Measurements from ENCODE around the gene FRAS1.
A peak's percentile ranks its signal among the peaks of the same experiment; 100 is the strongest.
"Not testable (repeated sequence)": the region's sequence is repeated elsewhere in the genome, so short reads cannot be mapped to it uniquely, and the experiment has no call there.

The FRAS1 gene

DNA sequence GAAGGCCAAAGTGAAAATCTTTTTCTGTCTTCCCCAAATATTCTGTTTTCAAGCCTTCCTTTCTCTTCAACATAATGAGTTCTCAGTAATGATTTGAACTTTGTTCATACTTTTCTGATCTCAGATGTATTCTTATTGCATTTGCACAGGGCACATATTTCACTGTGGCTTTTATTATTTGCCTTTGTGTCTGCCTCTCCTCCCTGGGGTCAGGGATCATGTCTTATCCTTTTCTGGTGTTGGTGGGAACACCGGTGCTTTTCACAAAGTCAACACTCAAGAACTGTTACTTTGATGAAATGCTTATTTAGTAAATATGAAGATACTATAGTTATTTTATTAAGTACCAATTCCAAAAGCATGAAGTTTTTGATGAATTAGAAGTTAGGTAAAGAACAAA is 143.8 kb downstream of the FRAS1 start:
- Histone ChIP-seq H3K27me3 (no peaks in the 10 kb centered on the region), H3K4me1 (peaks cover 32% of the 10 kb centered on the region), H3K36me3 (no peaks in the 10 kb centered on the region), H3K4me3 (ENCODE audit: low read depth, low read length) (no peak overlapping the region), H3K9me3 (no peaks in the 10 kb centered on the region; the same call in 1 of the 2 replicates)
- TF ChIP-seq, protein P1, sequence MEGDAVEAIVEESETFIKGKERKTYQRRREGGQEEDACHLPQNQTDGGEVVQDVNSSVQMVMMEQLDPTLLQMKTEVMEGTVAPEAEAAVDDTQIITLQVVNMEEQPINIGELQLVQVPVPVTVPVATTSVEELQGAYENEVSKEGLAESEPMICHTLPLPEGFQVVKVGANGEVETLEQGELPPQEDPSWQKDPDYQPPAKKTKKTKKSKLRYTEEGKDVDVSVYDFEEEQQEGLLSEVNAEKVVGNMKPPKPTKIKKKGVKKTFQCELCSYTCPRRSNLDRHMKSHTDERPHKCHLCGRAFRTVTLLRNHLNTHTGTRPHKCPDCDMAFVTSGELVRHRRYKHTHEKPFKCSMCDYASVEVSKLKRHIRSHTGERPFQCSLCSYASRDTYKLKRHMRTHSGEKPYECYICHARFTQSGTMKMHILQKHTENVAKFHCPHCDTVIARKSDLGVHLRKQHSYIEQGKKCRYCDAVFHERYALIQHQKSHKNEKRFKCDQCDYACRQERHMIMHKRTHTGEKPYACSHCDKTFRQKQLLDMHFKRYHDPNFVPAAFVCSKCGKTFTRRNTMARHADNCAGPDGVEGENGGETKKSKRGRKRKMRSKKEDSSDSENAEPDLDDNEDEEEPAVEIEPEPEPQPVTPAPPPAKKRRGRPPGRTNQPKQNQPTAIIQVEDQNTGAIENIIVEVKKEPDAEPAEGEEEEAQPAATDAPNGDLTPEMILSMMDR (IDR thresholded peaks at IDR 0.05; ENCODE audit: low read depth, low read length) = no peak
- DNase-seq = no peak

DNA sequence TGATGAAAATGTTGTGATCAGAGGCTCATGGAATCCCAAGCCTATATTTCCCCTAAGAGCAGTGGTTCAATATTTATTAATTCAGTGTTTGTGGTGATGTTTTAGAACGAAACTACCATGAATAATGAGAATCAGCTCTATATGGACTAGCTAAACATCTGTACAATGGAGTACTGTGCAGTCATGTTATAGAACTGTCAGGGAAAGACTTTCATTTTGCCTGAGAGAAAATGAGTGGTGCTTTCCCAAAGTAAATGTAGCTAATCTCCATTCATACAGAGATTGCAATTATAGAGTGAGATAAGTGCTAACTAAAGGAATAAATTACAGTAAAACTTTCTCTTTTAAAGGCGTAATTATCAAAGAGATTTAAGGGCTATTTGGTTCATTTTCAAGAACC is 147.1 kb downstream of the FRAS1 start:
- DNase-seq = no peak
- H3K4me1 ChIP-seq = peaks cover 28% of the 10 kb centered on the region
- TF ChIP-seq, protein P1 (IDR thresholded peaks at IDR 0.05; ENCODE audit: low read depth, low read length) = no peak

DNA sequence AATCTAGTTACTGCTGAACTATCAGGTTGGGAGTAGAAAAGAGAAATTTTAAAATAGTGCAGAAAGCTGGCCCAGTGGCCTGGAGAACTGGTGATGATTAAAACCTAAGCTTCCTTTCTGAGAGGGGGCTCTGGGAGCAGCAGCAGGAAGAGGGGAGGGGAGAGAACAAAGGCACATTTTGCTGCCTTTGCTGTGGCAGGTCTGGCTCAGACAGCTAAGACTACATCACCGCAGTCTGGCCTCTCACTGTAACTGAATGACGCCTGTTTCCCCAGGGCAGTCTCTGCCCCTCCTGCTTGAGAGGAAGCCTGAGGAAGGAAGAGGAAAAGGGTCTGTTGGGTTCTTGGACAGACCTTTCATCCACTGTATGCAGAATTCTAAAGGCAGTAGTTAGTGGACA is 148.5 kb downstream of the FRAS1 start:
- Histone ChIP-seq H3K27me3 (no peaks in the 10 kb centered on the region), H3K9me3 (no peaks in the 10 kb centered on the region), H3K4me1 (peaks cover 27% of the 10 kb centered on the region), H3K4me3 (ENCODE audit: low read depth, low read length) (no peak overlapping the region), H3K36me3 (no peaks in the 10 kb centered on the region)
- TF ChIP-seq, protein P1 (IDR thresholded peaks at IDR 0.05; ENCODE audit: low read depth, low read length) = no peak
- DNase-seq = peak; percentile 51

More for the DNA sequence above, 147.1 kb downstream of the FRAS1 start:
- H3K36me3 ChIP-seq = no peaks in the 10 kb centered on the region
- H3K9me3 ChIP-seq = no peaks in the 10 kb centered on the region; the same call in 1 of the 2 replicates
- no peak overlapping the region for H3K4me3 ChIP-seq (ENCODE audit: low read depth, low read length)
- no peaks in the 10 kb centered on the region for H3K27me3 ChIP-seq

DNA sequence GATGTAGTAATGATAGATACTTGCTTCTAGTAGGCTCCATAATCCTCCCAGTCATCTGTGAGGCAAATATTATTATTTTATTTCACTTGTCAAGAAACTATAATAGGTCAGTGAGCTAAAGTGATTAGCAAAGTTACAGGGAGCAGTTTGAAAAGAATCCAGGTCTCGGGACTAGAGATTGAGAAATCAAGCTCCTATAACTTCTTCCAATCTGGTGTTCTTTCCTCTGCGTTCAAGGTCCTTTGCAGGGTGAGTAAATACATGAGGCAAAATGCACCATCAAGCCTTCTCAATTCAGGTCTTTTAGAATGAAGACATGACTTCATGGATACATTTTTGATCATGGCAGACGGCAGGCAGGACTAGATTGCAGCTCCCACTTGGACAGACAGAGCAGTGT is 150.4 kb downstream of the FRAS1 start:
- Histone ChIP-seq H3K4me3 (ENCODE audit: low read depth, low read length) (no peak overlapping the region), H3K36me3 (no peaks in the 10 kb centered on the region), H3K4me1 (peaks cover 27% of the 10 kb centered on the region), H3K9me3 (no peaks in the 10 kb centered on the region), H3K27me3 (no peaks in the 10 kb centered on the region)
- no peak for DNase-seq
- TF ChIP-seq, protein P1 (IDR thresholded peaks at IDR 0.05; ENCODE audit: low read depth, low read length) = no peak

DNA sequence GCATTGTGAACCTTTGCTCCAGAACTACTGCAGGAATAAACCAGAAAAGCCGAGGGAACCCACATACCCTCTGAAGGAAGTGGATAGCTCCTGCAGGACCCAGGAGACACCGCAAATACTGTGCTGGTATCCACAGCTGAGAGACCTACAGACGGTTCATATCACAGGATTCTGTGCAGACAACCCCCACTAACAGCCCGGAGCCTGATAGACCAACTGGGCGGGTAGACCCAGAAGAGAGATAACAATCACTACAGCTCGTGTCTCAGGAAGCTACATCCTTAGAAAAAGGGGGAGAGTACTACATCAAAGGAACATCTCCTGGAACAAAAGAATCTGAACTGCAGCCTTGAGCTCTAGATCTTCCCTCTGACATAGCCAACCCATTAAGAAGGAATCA is 150.8 kb downstream of the FRAS1 start:
- no peaks in the 10 kb centered on the region for H3K27me3 ChIP-seq
- H3K36me3 ChIP-seq = no peaks in the 10 kb centered on the region
- peak; percentile 28 for DNase-seq
- no peak overlapping the region for H3K4me3 ChIP-seq (ENCODE audit: low read depth, low read length)
- H3K9me3 ChIP-seq = no peaks in the 10 kb centered on the region
- peaks cover 27% of the 10 kb centered on the region for H3K4me1 ChIP-seq
- TF ChIP-seq, protein P1 (IDR thresholded peaks at IDR 0.05; ENCODE audit: low read depth, low read length) = no peak

DNA sequence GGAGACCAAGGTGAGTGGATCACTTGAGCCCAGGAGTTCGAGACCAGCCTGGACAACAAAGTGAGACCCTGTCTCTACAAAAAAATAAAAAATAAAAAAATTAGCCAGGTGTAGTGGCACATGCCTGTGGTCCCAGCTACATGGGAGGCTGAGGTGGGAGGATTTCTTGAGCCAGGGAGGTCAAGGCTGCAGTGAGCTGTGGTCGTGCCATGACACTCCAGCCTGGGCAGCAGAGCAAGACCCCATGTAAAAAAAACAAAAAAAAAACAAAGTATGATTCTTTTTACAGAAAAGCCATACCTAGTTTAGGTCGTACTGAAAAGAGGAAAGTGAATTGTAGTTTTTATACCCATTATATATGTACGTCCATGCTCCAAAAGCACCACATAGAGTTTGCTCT is 151.8 kb downstream of the FRAS1 start:
- not testable (repeated sequence) for H3K36me3 ChIP-seq

More for the DNA sequence above, 151.8 kb downstream of the FRAS1 start:
- not testable (repeated sequence) for H3K27me3 ChIP-seq; H3K9me3 ChIP-seq; H3K4me3 ChIP-seq (ENCODE audit: low read depth, low read length); DNase-seq
- H3K4me1 ChIP-seq = peaks cover 25% of the 10 kb centered on the region

All from BE2C (cell line).